GM19395 (cell line): ENCODE results near the gene EEF1B2.
"Not testable (repeated sequence)": the region's sequence is repeated elsewhere in the genome, so short reads cannot be mapped to it uniquely, and the experiment has no call there.

Experiments
- ATAC-seq: cut with Tn5 transposase; IDR thresholded peaks from one replicate; pipeline ENCODE4 v1.9.1; 2021; ENCODE audit warnings: mild to moderate bottlenecking, moderate library complexity; ENCODE audit not compliant: unreplicated experiment

Gene EEF1B2

GRCh38 chr2:206163251-206163880 is 3.7 kb downstream of the EEF1B2 start:
- no peak for ATAC-seq

- ATAC-seq: no peak
Measured at GRCh38 chr2:206164261-206164862, 4.7 kb downstream of the EEF1B2 start.

DNA sequence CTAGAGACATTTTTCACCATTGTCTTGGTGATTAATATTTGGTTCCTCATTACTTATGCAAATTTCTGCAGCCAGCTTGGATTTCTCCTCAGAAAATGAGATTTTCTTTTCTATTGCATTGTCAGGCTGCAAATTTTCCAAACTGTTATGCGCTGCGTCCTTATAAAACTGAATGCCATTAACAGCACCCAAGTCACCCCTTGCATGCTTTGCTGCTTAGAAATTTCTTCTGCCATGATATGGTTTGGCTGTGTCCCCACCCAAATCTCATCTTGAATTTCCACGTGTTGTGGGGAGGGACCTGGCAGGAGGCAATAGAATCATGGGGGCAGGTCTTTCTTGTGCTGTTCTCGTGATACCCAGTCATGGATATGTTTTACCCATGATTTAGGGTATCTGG is 8.5 kb downstream of the EEF1B2 start:
- not testable (repeated sequence) for ATAC-seq

DNA sequence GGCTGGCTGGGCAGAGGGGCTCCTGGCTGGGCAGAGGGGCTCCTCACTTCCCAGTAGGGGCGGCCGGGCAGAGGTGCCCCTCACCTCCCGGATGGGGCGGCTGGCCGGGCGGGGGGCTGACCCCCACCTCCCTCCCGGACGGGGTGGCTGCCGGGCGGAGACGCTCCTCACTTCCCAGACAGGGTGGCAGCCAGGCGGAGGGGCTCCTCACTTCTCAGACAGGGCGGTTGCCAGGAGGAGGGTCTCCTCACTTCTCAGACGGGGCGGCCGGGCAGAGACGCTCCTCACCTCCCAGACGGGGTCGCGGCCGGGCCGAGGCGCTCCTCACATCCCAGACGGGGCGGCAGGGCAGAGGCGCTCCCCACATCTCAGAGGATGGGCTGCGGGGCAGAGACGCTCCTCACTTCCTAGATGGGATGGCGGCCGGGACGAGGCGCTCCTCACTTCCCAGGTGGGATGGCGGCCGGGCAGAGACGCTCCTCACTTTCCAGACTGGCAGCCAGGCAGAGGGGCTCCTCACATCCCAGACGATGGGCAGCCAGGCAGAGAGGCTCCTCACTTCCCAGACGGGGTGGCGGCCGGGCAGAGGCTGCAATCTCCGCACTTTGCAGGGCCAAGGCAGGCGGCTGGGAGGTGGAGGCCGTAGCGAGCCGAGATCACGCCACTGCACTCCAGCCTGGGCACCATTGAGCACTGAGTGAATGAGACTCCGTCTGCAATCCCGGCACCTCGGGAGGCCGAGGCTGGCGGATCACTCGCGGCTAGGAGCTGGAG is 12.1 kb downstream of the EEF1B2 start:
- not testable (repeated sequence) for ATAC-seq

DNA sequence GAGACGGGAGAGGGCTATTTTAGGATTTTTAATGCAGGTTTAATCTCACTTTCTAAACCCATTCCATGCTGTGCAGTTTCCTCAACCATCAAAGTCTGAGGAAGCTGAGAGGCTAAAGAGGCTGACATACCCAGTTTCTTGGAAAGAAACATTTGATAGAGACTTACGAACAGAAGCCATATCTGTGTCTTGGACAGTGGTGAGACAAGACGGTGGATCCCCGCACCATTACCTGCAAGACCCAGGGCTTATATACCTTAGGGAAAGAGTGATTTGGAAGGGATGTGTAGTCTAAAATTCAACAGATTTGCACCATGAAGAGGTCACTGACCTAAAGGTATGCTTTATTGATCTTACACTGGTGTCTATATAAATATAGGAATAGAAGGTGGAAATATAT is 13.5 kb downstream of the EEF1B2 start:
- no peak for ATAC-seq

DNA sequence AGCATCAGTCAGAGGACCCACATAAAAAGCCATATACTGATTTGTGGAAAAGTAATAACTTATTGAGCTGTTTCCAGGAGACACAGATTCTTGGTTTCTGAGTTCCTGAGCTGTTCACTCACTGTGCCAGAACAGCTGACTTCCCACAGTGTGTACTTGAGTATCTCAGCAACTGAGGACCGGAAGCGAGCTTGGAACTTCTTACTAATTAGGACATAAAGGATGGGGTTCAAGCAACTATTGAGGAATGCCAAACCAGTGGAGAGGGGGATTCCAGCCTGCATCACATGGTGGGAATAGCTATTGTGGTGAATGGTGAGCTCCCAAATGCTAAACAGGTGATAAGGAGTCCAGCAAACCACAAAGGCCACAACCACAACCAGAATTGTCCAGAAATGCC is 16.4 kb downstream of the EEF1B2 start:
- ATAC-seq: no peak

DNA sequence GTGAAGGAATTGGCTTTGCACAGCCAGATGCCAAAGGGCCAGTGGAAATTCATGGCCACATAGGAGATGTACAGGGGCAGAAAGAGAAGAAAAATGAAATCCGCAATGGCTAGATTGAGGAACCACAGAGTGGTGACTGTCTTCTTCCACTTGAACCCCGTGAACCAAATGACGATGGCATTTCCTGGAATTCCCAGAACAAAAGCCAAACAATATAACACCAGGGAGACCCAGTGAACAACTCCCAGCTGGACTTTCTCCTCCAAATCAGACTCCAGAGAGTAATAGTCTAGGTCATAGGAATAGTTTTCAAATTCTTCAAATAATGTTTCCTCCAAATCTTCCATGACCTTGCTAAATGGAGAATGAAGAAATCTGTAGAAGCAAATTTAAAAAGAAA is 17.2 kb downstream of the EEF1B2 start:
- no peak for ATAC-seq

DNA sequence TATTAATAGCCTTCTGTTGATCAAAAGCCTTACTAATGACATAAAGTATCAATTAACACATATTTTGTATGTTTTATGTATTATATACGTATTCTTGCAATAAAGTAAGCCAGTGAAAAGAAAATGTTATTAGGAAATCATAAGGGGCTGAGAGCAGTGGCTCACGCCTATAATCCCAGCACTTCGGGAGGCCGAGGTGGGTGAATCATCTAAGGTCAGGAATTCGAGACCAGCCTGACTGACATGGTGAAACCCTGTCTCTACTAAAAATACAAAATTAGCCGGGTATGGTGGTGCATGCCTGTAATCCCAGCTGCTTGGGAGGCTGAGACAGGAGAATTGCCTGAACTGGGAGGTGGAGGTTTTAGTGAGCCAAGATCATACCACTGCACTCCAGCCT is 21.8 kb downstream of the EEF1B2 start:
- ATAC-seq: not testable (repeated sequence)

DNA sequence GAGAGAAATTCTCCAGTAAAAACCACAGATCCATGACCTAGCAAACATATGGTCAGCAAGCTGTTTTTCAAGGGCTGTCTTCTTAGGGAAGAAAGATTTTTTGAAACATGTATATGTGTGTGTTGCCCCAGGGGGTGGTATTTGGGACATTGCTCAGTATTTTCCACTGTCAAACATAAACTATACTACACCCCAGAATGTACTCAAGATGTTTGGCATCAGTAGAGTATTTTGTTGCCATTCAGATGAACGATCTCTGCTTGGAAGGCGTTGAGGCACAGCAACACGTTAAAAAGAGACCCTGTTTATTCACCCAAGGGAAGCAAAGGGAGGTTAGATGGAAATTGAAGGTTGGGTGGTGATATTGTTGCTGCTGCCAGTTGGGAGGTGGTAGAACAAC is 30.0 kb downstream of the EEF1B2 start:
- ATAC-seq: no peak

DNA sequence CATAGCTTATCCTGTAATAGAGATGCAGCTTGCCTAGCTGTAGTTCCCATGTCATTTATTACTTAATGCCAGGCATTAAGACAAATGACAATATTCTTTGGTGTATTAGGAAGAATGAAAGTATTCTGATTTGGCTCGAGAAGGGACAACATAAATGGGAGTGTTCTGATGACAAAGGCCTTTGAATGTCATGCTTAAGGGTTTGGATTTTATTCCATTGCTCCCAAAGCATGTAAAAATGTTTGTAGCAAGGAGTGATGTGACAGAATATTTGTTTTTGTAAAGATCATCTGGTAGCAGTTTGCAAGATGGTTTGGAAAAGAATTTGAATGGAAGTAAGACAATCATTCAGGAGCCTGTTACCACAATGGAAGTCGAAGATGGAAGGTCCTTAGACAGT is 30.4 kb downstream of the EEF1B2 start:
- no peak for ATAC-seq

- no peak for ATAC-seq
Measured at GRCh38 chr2:206190689-206191088, 31.0 kb downstream of the EEF1B2 start.

DNA sequence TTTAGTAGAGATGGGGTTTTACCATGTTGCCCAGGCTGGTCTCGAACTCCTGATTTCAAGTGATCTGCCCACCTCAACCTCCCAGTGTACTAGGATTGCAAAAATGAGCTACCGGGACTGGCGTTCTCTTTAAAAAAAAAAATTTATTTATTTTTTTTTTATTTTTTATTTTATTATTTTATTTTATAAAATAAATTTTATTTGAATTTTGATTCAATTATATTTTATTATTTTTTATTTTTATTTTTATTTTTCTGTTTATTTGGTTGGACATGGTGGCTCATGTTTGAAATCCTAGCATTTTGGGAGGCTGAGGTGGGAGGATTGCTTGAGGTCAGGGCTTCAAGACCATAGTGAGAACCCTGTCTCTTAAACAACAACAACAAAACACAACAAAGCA is 32.5 kb downstream of the EEF1B2 start:
- no peak for ATAC-seq

DNA sequence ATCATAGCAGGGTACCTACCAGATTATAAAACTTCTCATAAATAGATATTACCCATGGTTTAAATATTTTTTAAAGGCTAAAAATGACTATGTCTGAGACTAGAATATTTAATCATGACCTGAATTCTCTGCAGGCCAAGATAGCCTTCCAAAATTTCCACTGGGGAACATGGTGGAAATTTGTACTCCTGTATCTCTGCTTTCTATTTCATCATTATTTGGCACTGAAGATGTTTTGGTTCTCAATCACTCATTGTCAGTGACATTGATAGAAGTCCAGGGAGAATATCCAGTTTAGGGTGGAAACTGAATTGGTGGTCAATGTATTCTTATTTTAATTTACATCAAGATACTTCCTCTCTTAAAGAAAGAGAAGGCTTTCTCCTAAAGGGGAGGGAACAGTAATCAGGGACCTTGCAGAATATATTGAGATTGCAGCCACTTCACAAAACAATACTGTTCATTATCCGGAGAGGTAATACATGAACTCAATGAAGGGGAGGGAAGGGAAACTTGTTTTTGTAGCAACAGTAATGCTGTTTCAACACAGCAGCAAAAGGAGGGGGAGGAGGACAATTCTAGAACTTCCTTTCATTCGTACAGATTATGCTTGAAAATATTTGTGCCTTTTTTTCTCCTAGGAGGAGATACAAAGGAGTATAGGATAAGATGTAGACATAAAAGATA is 34.1 kb downstream of the EEF1B2 start:
- no peak for ATAC-seq

GRCh38 chr2:206198677-206199076 is 39.0 kb downstream of the EEF1B2 start:
- ATAC-seq: no peak

DNA sequence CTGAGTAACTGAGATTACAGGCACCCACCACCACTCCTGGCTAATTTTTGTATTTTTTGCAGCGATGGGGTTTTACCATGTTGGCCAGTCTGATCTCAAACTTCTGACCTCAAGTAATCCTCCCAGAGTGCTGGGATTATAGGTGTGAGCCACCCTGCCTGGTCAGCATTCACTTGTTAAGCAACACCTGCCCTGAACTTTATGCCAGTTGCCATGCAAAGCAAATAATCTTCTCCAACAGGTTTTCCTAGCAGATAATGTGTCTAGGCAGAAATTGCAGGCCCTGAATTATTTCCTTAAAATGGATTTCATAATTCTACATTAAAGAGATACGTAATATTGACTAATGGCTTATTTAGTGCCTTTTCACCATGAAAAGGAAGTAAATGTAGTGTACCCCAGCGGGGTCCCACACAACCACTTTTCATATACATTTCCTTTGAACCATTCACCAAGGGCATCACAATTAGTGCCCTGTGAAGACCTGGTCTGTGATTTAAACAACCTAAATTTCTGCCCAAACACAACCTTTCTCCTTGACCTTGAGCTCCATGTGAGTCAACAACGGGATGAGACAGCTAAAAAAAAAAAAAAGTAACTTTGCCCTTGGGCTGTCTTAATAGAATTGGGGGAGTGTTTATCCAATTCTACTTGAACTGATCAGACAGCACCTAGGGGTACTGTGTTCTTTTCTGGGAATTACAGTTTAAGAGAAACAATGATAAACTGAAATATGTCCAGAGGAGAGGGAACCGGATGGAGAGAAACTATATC is 41.6 kb downstream of the EEF1B2 start:
- no peak for ATAC-seq

- no peak for ATAC-seq
Measured at GRCh38 chr2:206202446-206202845, 42.8 kb downstream of the EEF1B2 start.

DNA sequence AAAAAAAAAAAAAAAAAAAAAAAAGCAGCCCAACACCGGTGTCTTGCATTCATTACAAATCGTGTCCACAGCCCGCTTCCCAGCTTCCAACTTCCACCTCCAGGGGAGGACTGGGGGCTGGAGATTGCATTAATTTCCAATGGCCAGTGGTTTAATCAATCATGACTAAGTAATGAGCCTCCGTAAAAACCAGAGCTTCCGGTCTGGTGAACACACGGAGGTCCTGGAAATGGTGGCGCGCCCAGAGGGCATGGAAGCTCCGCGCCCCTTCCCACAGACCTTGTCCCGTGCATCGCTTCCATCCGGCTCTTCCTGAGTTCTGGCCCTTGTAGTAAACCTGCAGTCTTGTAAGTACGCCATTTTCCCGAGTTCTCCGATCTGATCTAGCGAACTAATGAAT is 43.6 kb downstream of the EEF1B2 start:
- no peak for ATAC-seq

- ATAC-seq: no peak
Measured at GRCh38 chr2:206204710-206205109, 45.0 kb downstream of the EEF1B2 start.

DNA sequence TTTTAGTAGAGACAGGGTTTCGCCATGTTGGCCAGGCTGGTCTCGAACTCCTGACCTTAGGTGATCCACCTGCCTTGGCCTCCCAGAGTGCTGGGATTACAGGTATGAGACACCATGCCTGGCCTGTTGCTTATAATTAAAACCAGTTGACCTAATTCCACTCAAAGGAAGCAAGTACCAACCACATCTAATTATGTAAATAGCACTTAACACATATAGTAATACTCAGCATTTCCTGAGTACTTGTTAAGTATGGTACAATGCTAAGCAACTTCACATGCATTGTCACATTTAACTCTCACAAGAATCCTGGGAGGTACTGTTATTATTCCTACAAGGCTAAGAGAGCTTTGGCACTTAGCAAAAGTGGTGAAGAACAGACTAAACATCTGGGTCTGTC is 47.6 kb downstream of the EEF1B2 start:
- not testable (repeated sequence) for ATAC-seq

DNA sequence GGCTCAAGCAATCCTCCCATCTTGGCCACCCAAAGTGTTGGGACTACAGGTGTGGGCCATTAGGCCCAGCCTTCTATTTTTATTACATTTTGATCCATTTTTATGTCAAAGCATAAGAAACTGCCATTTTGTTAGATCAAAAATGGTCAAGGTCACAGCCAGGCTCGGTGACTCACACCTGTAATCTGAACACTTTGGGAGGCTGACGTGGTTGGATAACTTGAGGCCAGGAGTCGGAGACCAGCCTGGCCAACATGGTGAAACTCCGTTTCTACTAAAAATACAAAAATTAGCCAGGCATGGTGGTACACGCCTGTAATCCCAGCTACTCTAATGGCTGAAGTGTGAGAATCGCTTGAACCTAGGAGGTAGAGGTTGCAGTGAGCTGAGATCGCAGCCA is 49.2 kb downstream of the EEF1B2 start:
- no peak for ATAC-seq
